ENCODE measurements around the gene GAL3ST1. TPM values are rescaled to one million over a fixed set of nuclear protein-coding genes. Genes with fewer than 3 reads are reported as not detected.

Gene GAL3ST1
- total and polyA plus RNA-seq, 2 of the 8 experiments (the other 6 are each of a cell fraction or from before 2014, with no cell fraction given): 11.0 to 32.5 TPM

GRCh38 chr22:30596886-30597285 lies 22.4 kb upstream of the GAL3ST1 start:
- no peak overlapping the region for H3K27ac ChIP-seq (ENCODE audit: low read depth, low read length)
- H3K79me2 ChIP-seq (ENCODE audit: control insufficient read depth in 1 of 2, insufficient read depth in 2 of 2, low read length in 2 of 2): no peaks in the 10 kb centered on the region
- H2AK5ac ChIP-seq (ENCODE audit: low read depth, low read length): no peak overlapping the region
- H3K4me1 ChIP-seq (replicated peaks in 1 of 4; ENCODE audit: control insufficient read depth in 3 of 4, insufficient read depth in 4 of 4, low read length in 3 of 4): no peaks in the 10 kb centered on the region
- no peak overlapping the region for H3K9ac ChIP-seq (replicated peaks in 1 of 4; ENCODE audit: extremely low read depth in 1 of 4, low read depth in 3 of 4, low read length in 3 of 4)
- no peak overlapping the region for H2BK5ac ChIP-seq (ENCODE audit: low read depth, low read length)
- FAIRE-seq (no peak), DNase-seq (ENCODE audit: low read depth in 1 of 2, low spot score in 2 of 2) (peak in 1 of 2 experiments; percentile 55)
- no peak overlapping the region for H3K14ac ChIP-seq (ENCODE audit: insufficient read length)
- no peak overlapping the region for H2BK20ac ChIP-seq (ENCODE audit: low read length)
- no peaks in the 10 kb centered on the region; a peak in 2 of 7 replicates for H3K27me3 ChIP-seq (replicated peaks in 1 of 4; ENCODE audit: control insufficient read depth in 3 of 4, extremely low read depth in 1 of 4, insufficient read depth in 3 of 4, low read length in 3 of 4)
- whole genome bisulfite sequencing, 2 experiments (ENCODE audit: extremely low coverage in 1 of 2, insufficient coverage in 1 of 2, insufficient read length in 1 of 2, insufficient replicate concordance in 2 of 2, low coverage in 1 of 2, low lambda C conversion rate in 2 of 2, missing lambda C conversion rate in 1 of 2): 93% methylated on average over 19 of the region's 29 CpGs; no CpG with 5 or more reads in 1 of the 2 experiments
- H2BK15ac ChIP-seq (ENCODE audit: low read length): no peak overlapping the region
- no peaks in the 10 kb centered on the region for H3K79me1 ChIP-seq (ENCODE audit: low read depth, low read length)
- H3K23me2 ChIP-seq (ENCODE audit: low read depth, low read length): no peaks in the 10 kb centered on the region
- no peaks in the 10 kb centered on the region for H3K9me3 ChIP-seq (ENCODE audit: insufficient read depth in 2 of 2, low read depth in 1 of 2, low read length in 1 of 2)
- no peak overlapping the region for H3K4me3 ChIP-seq (ENCODE audit: extremely low read depth in 1 of 4, insufficient read depth in 2 of 4, low read depth in 3 of 4, low read length in 4 of 4)
- no peak overlapping the region for H2BK12ac ChIP-seq (ENCODE audit: low read depth, low read length)
- peaks cover 0 to 2% of the 10 kb centered on the region in 2 experiments for H4K20me1 ChIP-seq (replicated peaks in 1 of 2; ENCODE audit: control insufficient read depth in 1 of 2, insufficient read depth in 2 of 2, low read length in 2 of 2)
- ChIA-PET CTCF (ENCODE audit: partially characterized antibody) (interaction anchor here (0.8 to 5.8 kb wide), 3 partner anchors 9 to 17 kb away, joined by 3 to 40 read pairs (median 8); no protein-coding TSS in a partner anchor), POLR2A (ENCODE audit: partially characterized antibody) (interaction anchor here (0.7 to 1.5 kb wide), 5 partner anchors 9 to 373 kb away, joined by 3 read pairs; partner anchors contain the start of gene TCN2)
- H3K4ac ChIP-seq (replicated peaks; ENCODE audit: insufficient read length, low read depth, low read length): no peak overlapping the region
- H3K36me3 ChIP-seq (ENCODE audit: control insufficient read depth in 2 of 4, insufficient read depth in 4 of 4, low read length in 3 of 4): no peaks in the 10 kb centered on the region
- H4K91ac ChIP-seq (replicated peaks; ENCODE audit: insufficient read length, low read length): no peak overlapping the region
- H3K23ac ChIP-seq (ENCODE audit: insufficient read length): no peak overlapping the region
- H4K5ac ChIP-seq (ENCODE audit: insufficient read length, low read depth, low read length): no peak overlapping the region
- no peak overlapping the region for H2AFZ ChIP-seq (ENCODE audit: low read length)
- no peak overlapping the region for H2BK120ac ChIP-seq (replicated peaks; ENCODE audit: low read depth, low read length)
- H4K8ac ChIP-seq (ENCODE audit: extremely low read depth, insufficient read depth, low read length): no peak overlapping the region; the same call in 1 of the 2 replicates
- H3K4me2 ChIP-seq (ENCODE audit: insufficient read depth in 1 of 2, low read depth in 2 of 2, low read length in 2 of 2): no peak overlapping the region; a peak in 1 of 4 replicates
- H3K18ac ChIP-seq (ENCODE audit: extremely low read depth, low read length): no peak overlapping the region
- no peak overlapping the region for H3K56ac ChIP-seq (replicated peaks; ENCODE audit: insufficient read length, low read depth, low read length)
- no peak for TF ChIP-seq POU5F1 (IDR thresholded peaks at IDR 0.05; ENCODE audit: low read depth, low read length)
- no peak for TF ChIP-seq POLR2AphosphoS5 (IDR thresholded peaks at IDR 0.05; ENCODE audit: low read depth, low read length)
- no peak for TF ChIP-seq TAF1 (IDR thresholded peaks at IDR 0.05; ENCODE audit: low read depth, low read length)
- TF ChIP-seq NANOG (IDR thresholded peaks at IDR 0.05; ENCODE audit: insufficient read depth, low read depth, low read length, poor library complexity, severe bottlenecking): no peak
- TF ChIP-seq CBX8 (IDR thresholded peaks at IDR 0.05; ENCODE audit: borderline replicate concordance, low read depth, low read length): no peak

Data from H1 (cell line).